ENCODE results near the gene MAPK8.

DNA sequence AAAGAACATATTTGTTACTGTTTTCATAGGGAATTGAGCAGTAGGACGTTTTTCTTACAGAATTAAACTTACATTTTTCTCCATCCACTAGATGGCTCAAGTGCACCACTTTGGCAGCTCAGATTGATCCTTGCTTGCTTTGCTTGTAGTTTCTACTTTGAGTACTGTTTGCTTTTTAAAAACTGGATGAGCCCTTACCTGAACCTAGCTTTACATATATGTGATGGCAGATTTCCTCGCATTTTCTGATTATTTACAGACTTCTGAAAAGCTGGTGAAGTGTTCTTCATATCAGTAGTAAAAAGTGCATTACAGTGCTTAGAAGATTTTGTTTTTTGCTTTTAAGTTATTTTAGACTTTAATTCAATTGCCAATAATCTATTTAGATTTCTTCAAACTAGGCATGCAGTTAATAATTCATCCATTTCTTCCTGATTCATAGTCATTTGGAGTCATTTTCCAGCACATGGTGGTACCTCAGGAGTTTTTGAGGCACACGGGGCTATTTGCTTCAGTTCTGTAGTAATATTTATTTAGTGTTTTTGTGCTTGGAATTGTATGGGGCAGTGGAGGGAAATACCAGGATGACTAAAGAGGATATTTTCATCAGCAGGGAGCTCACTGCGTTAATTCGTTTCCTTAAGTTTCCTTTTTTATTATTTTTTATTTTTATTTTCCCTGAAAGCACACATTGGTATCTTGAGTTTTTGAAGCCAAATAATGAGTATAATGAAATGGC lies 57.3 kb downstream of the MAPK8 start:
- TF ChIP-seq EZH2 (IDR thresholded peaks at IDR 0.05; ENCODE audit: insufficient read depth, low read length), result no peak
- TF ChIP-seq, protein P1, sequence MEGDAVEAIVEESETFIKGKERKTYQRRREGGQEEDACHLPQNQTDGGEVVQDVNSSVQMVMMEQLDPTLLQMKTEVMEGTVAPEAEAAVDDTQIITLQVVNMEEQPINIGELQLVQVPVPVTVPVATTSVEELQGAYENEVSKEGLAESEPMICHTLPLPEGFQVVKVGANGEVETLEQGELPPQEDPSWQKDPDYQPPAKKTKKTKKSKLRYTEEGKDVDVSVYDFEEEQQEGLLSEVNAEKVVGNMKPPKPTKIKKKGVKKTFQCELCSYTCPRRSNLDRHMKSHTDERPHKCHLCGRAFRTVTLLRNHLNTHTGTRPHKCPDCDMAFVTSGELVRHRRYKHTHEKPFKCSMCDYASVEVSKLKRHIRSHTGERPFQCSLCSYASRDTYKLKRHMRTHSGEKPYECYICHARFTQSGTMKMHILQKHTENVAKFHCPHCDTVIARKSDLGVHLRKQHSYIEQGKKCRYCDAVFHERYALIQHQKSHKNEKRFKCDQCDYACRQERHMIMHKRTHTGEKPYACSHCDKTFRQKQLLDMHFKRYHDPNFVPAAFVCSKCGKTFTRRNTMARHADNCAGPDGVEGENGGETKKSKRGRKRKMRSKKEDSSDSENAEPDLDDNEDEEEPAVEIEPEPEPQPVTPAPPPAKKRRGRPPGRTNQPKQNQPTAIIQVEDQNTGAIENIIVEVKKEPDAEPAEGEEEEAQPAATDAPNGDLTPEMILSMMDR (IDR thresholded peaks at IDR 0.05; ENCODE audit: insufficient read depth, low read depth, low read length), result peak; percentile 77
